ENCODE measurements around the gene SMPD4.
"Not testable (repeated sequence)": the region's sequence is repeated elsewhere in the genome, so short reads cannot be mapped to it uniquely, and the experiment has no call there.

SMPD4 gene

GRCh38 chr2:130139331-130140280, 41.8 kb downstream of the SMPD4 start:
- DNase-seq = not testable (repeated sequence)

- DNase-seq = peak; percentile 1
Observed at GRCh38 chr2:130138841-130139251, 42.6 kb downstream of the SMPD4 start.

GRCh38 chr2:130138326-130138725, 43.1 kb downstream of the SMPD4 start:
- not testable (repeated sequence) for DNase-seq

GRCh38 chr2:130137118-130137517, 44.3 kb downstream of the SMPD4 start:
- not testable (repeated sequence) for DNase-seq

GRCh38 chr2:130136546-130136945, 44.9 kb downstream of the SMPD4 start:
- not testable (repeated sequence) for DNase-seq

GRCh38 chr2:130135692-130136541, 45.5 kb downstream of the SMPD4 start:
- DNase-seq = no peak

- DNase-seq = not testable (repeated sequence)
Observed at GRCh38 chr2:130129120-130129829, 52.1 kb downstream of the SMPD4 start, which contains the start of gene POTEF. Gene POTEF (minus strand): TSS chr2:130129222. CDS start chr2:130120515, 8,707 bp downstream.

GRCh38 chr2:130128464-130128863, 52.9 kb downstream of the SMPD4 start:
- not testable (repeated sequence) for DNase-seq

- DNase-seq = not testable (repeated sequence)
Observed at GRCh38 chr2:130127726-130128125, 53.7 kb downstream of the SMPD4 start.

GRCh38 chr2:130120924-130121323, 60.5 kb downstream of the SMPD4 start:
- not testable (repeated sequence) for DNase-seq

GRCh38 chr2:130102597-130103363, 78.6 kb downstream of the SMPD4 start:
- DNase-seq = not testable (repeated sequence)
